ENCODE measurements around the gene DNAH8. TPM values are rescaled to one million over a fixed set of nuclear protein-coding genes. Genes with fewer than 3 reads are reported as not detected.

Gene DNAH8
- total RNA-seq, 1 experiment from 2014 or later = 0.15 TPM

GRCh38 chr6:38944655-38945279, 229.7 kb downstream of the DNAH8 start:
- intact Hi-C loops (cut with micrococcal nuclease) = no loop called here
- no peaks in the 10 kb centered on the region for H4K20me1 ChIP-seq (ENCODE audit: low read length)
- TF ChIP-seq CTCF (conservative IDR thresholded peaks at IDR 0.05; ENCODE audit: low read depth, low read length) (no peak), EZH2 (IDR thresholded peaks at IDR 0.05; ENCODE audit: low read length, unreplicated experiment) (no peak), EZH2phosphoT487 (IDR thresholded peaks at IDR 0.05; ENCODE audit: borderline replicate concordance, low read length) (no peak)
- POLR2A ChIA-PET (ENCODE audit: unreplicated experiment) = no interaction called here
- H3K27ac ChIP-seq (ENCODE audit: low read length) = no peak overlapping the region
- CTCF ChIA-PET = no interaction called here
- BruUV-seq (replicated peaks) = no TSS peak
- no peak overlapping the region for H3K4me2 ChIP-seq (ENCODE audit: low read length)
- ATAC-seq (no peak), DNase-seq (no peak)
- no peak overlapping the region for H3K9ac ChIP-seq (ENCODE audit: low read length)
- H3K4me1 ChIP-seq (ENCODE audit: insufficient read depth, low read length) = no peaks in the 10 kb centered on the region
- no peaks in the 10 kb centered on the region for H3K9me3 ChIP-seq (ENCODE audit: low read length)
- no peak overlapping the region for H2AFZ ChIP-seq (ENCODE audit: low read length)
- no peaks in the 10 kb centered on the region for H3K79me2 ChIP-seq (ENCODE audit: low read length)
- no peak overlapping the region for H3K4me3 ChIP-seq (ENCODE audit: low read length)
- peaks cover 86% of the 10 kb centered on the region for H3K27me3 ChIP-seq (ENCODE audit: low read length)
- no peaks in the 10 kb centered on the region for H3K36me3 ChIP-seq (ENCODE audit: low read depth, low read length)
- no peaks in the 10 kb centered on the region for H3F3A ChIP-seq (ENCODE audit: low read length, unreplicated experiment)
- no peaks in the 10 kb centered on the region for H3K9me2 ChIP-seq (replicated peaks; ENCODE audit: low read length)

- no peak overlapping the region for H2AFZ ChIP-seq (ENCODE audit: low read length)
- no peak overlapping the region for H3K4me2 ChIP-seq (ENCODE audit: low read length)
- H3K79me2 ChIP-seq (ENCODE audit: low read length) = no peaks in the 10 kb centered on the region
- H3K9me2 ChIP-seq (replicated peaks; ENCODE audit: low read length) = no peaks in the 10 kb centered on the region
- H3K36me3 ChIP-seq (ENCODE audit: low read depth, low read length) = no peaks in the 10 kb centered on the region
- BruUV-seq (replicated peaks) = no TSS peak
- POLR2A ChIA-PET (ENCODE audit: unreplicated experiment) = no interaction called here
- H3K9me3 ChIP-seq (ENCODE audit: low read length) = no peaks in the 10 kb centered on the region
- no peak for TF ChIP-seq EZH2phosphoT487 (IDR thresholded peaks at IDR 0.05; ENCODE audit: borderline replicate concordance, low read length)
- no peak for TF ChIP-seq EZH2 (IDR thresholded peaks at IDR 0.05; ENCODE audit: low read length, unreplicated experiment)
- no peak for TF ChIP-seq CTCF (conservative IDR thresholded peaks at IDR 0.05; ENCODE audit: low read depth, low read length)
- no peaks in the 10 kb centered on the region for H3F3A ChIP-seq (ENCODE audit: low read length, unreplicated experiment)
- intact Hi-C loops (cut with micrococcal nuclease) = no loop called here
- no peaks in the 10 kb centered on the region for H4K20me1 ChIP-seq (ENCODE audit: low read length)
- no peak for ATAC-seq
- CTCF ChIA-PET = no interaction called here
- peaks cover 44% of the 10 kb centered on the region for H3K27me3 ChIP-seq (ENCODE audit: low read length)
- H3K27ac ChIP-seq (ENCODE audit: low read length) = no peak overlapping the region
- peaks cover 3% of the 10 kb centered on the region; the same call in 1 of the 2 replicates for H3K4me1 ChIP-seq (ENCODE audit: insufficient read depth, low read length)
- no peak for DNase-seq
- no peak overlapping the region for H3K9ac ChIP-seq (ENCODE audit: low read length)
- no peak overlapping the region for H3K4me3 ChIP-seq (ENCODE audit: low read length)
Observed at GRCh38 chr6:38955861-38956260, 240.8 kb downstream of the DNAH8 start.

- Histone ChIP-seq H3K4me1 (ENCODE audit: insufficient read depth, low read length) (peaks cover 3% of the 10 kb centered on the region; the same call in 1 of the 2 replicates), H3K27me3 (ENCODE audit: low read length) (peaks cover 31% of the 10 kb centered on the region), H3K4me3 (ENCODE audit: low read length) (no peak overlapping the region), H3K36me3 (ENCODE audit: low read depth, low read length) (no peaks in the 10 kb centered on the region), H3K4me2 (ENCODE audit: low read length) (no peak overlapping the region), H3K9me3 (ENCODE audit: low read length) (no peaks in the 10 kb centered on the region), H3F3A (ENCODE audit: low read length, unreplicated experiment) (no peaks in the 10 kb centered on the region), H3K79me2 (ENCODE audit: low read length) (no peaks in the 10 kb centered on the region), H2AFZ (ENCODE audit: low read length) (no peak overlapping the region), H3K27ac (ENCODE audit: low read length) (no peak overlapping the region), H4K20me1 (ENCODE audit: low read length) (no peaks in the 10 kb centered on the region), H3K9ac (ENCODE audit: low read length) (no peak overlapping the region), H3K9me2 (replicated peaks; ENCODE audit: low read length) (no peaks in the 10 kb centered on the region)
- peak; percentile 59 for DNase-seq
- no peak for ATAC-seq
- POLR2A ChIA-PET (ENCODE audit: unreplicated experiment) = no interaction called here
- CTCF ChIA-PET = no interaction called here
- intact Hi-C loops (cut with micrococcal nuclease) = no loop called here
- no peak for TF ChIP-seq EZH2 (IDR thresholded peaks at IDR 0.05; ENCODE audit: low read length, unreplicated experiment)
- TF ChIP-seq EZH2phosphoT487 (IDR thresholded peaks at IDR 0.05; ENCODE audit: borderline replicate concordance, low read length) = no peak
- TF ChIP-seq CTCF (conservative IDR thresholded peaks at IDR 0.05; ENCODE audit: low read depth, low read length) = no peak
- no TSS peak for BruUV-seq (replicated peaks)
Observed at GRCh38 chr6:38957426-38957825, 242.3 kb downstream of the DNAH8 start.
